CMK (cell line): ENCODE data around the gene DLG2.
"Not testable (repeated sequence)": the region's sequence is repeated elsewhere in the genome, so short reads cannot be mapped to it uniquely, and the experiment has no call there.

ENCODE experiments used
- DNase-seq: peaks from one replicate; pipeline ENCODE4 v3.0.0-alpha.2; 2010; ENCODE audit warnings: low read depth

DLG2 gene

GRCh38 chr11:85643191-85643614 is 16.1 kb upstream of the DLG2 start:
- DNase-seq, result no peak

DNA sequence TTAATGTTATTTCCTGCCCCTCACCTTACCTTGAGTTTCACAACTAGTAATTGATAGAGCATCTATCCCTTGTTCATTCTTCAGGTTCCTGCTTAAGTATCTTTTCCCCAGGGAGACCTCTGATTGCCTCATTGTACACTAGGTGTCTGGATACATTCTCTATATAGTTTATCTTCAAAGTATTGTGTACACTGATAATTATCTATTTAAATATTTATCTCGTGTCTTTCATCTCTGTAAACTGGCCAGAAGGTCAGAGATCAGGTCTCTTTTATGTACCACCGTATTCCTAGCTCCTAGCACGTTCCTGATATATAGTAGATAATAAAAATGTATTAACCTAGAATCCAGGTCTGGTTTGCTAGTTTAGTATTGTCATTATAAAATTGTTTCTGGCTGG is 7.6 kb upstream of the DLG2 start:
- no peak for DNase-seq

GRCh38 chr11:85628771-85629341 is 1.7 kb upstream of the DLG2 start:
- DNase-seq, result no peak

- DNase-seq, result peak; percentile 83
These were observed 1.0 kb upstream of the DLG2 start, which contains the start of gene TMEM126B for GRCh38 chr11:85627998-85628770. Gene TMEM126B (plus strand): TSS chr11:85628593. CDS start chr11:85628608, 15 bp downstream.

GRCh38 chr11:85626496-85626895 is 648 bp downstream of the DLG2 start:
- no peak for DNase-seq

DNA sequence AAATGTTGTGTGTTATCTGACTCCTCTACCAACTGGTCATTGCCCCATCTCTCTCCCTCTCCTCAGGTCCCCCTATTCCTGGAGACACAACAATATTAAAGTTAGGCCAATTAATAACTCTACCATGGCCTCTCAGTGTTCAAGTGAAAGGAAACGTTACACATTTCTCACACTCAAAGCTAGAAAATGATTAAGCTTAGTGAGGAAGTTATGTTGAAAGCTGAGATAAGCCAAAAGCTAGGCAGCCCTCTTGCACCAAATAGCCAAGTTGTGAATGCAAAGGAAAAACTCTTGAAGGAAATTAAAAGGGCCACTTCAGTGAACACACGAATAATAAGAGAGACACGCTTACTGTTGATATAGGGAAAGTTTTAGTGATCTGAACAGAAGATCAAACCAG is 6.9 kb downstream of the DLG2 start:
- no peak for DNase-seq

- DNase-seq, result no peak
These were observed 7.6 kb downstream of the DLG2 start for GRCh38 chr11:85619499-85619898.

GRCh38 chr11:85611643-85612042 is 15.5 kb downstream of the DLG2 start:
- DNase-seq, result not testable (repeated sequence)

DNA sequence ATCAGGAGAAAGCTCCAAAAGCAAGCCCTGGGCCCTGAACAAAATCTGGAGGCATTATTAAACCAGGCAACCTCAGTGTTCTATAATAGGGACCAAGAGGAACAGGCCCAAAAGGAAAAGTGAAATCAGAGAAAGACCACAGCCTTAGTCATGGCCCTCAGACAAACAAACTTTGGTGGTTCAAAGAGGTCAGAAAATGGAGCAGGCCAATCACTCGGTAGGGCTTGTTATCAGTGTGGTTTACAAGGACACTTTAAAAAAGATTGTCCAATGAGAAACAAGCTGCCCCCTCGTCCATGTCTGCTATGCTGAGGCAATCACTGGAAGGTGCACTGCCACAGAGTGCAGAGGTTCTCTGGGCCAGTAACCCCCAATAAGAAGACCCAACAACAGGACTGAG is 17.9 kb downstream of the DLG2 start:
- not testable (repeated sequence) for DNase-seq

DNA sequence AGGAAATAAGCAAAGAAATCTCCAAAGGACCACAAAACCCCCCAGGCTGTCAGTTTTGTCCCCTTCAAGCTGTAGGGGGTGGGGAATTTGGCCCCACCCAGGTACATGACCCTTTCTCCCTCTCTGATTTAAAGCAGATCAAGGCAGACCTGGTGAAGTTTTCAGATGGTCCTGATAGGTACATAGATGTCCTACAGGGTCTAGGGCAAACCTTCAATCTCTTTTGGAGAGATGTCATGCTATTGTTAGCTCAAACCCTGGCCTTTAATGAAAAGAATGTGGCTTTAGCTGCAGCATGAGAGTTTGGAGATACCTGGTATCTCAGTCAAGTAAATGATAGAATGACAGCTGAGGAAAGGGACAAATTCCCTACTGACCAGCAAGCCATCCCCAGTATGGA is 18.5 kb downstream of the DLG2 start:
- not testable (repeated sequence) for DNase-seq

GRCh38 chr11:85606237-85606636 is 20.9 kb downstream of the DLG2 start:
- not testable (repeated sequence) for DNase-seq

DNA sequence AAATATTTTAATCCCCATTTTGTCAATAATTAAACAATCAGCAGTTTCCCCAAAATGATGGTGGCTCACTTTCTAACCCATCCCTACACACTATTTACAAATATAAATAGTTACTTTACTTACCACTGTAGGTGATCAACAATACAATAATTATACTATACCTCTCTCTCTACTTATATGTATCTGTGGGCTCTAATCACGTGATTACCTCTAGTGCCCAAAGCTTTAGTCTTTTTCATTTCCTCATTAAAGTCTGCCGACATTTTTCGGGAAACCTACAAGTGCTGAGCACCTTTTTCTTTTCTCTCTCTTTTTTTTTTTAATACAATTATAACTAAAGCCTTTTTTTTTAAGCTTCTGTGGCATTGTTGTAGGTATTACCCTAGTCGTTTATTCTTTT is 23.9 kb downstream of the DLG2 start:
- DNase-seq, result no peak

GRCh38 chr11:85602526-85603213 is 24.5 kb downstream of the DLG2 start:
- DNase-seq, result no peak

GRCh38 chr11:85599083-85599482 is 28.1 kb downstream of the DLG2 start:
- DNase-seq, result no peak

- no peak for DNase-seq
These were observed 30.3 kb downstream of the DLG2 start for GRCh38 chr11:85596886-85597285.

GRCh38 chr11:85595285-85595884 is 31.8 kb downstream of the DLG2 start:
- no peak for DNase-seq

GRCh38 chr11:85590848-85591483 is 36.2 kb downstream of the DLG2 start:
- no peak for DNase-seq

- DNase-seq, result no peak
These were observed 37.8 kb downstream of the DLG2 start for GRCh38 chr11:85589373-85589772.

DNA sequence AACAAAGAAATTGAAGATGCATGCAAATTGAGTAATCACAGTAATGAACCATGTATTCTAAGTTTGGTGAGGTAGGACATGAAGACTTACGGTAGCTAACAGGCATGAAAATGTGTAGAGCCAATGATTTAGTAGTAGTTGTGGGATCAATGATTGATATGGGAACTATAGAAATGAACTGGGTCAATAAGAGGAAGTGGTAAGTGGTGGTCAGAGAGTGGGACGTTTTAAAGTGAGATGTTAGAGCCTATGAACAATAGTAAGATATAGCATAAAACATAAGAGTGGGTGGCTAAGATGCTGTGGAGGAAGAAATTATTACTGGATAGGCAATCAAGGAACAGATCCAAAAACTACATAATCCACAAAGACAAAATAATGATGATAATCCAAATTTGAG is 45.0 kb downstream of the DLG2 start:
- DNase-seq, result no peak

DNA sequence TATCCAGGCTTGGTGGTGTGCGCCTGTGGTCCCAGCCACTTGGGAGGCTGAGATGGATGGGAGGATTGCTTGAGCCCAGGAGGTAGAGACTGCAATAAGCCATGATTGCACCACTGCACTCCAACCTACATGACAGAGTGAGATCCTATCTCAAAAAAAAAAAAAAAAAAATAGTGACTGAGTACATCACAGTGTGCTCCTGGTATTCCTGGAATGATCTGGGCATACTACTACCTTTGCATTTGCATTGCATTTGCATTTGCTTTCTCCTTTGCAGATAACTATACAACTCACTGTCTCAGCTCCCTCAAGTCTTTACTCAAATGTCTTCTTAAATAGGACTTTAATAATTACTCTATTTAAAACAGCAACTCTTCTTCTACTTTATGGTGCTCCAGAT is 51.8 kb downstream of the DLG2 start:
- DNase-seq, result no peak

DNA sequence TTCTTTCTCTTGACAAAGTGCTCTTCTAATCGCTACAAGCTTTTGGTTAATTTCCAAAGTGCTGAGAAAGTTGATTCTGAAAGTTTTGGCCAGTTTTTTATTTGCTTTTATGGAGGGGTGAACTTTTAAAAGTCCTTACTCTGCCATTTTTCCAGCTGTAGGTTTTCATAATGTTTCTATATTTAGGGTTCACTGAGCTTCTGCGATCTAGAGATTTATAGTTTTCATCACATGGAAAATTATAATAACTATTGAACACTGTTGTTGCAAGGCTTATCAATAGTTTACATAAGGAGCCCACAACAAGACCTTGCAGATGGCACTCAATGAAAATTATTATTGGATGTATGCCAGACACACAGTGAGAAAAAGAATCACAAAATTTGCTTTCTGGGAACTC is 55.1 kb downstream of the DLG2 start:
- no peak for DNase-seq

DNA sequence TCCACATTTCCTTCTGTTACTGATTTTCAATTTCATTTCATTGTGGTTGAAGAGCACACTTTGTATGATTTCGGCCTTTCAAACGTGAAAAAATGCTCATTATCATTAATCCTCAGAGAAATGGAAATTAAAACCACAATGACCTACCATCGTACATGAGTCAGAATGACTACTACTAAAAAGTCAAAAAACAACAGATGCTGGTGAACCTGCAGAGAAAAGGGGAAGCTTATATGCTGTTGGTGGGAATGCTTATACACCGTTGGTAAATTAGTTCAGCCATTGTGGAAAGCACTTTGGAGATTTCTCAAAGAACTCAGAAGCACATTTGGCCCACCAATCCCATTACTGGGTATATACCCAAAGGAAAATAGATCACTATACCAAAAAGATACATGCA is 57.6 kb downstream of the DLG2 start:
- no peak for DNase-seq
